Breast epithelium (tissue), 3 donors: ENCODE results near the gene SGSM2.

Source experiments
- CTCF ChIP-seq, 3 donors: fragments of 450-650 bp; IDR thresholded peaks; one replicate each; pipeline ENCODE4 v1.5.1; 2016 to 2017; ENCODE audit warnings: antibody characterized with exemption in 3 of 3, mild to moderate bottlenecking in 3 of 3, moderate library complexity in 3 of 3
- POLR2A ChIP-seq: fragments of 450-650 bp; IDR thresholded peaks from one replicate; pipeline ENCODE4 v1.6.1; 2016; ENCODE audit warnings: antibody characterized with exemption, mild to moderate bottlenecking, moderate library complexity
- POLR2AphosphoS5 ChIP-seq, 3 donors: sonication (generic); formaldehyde crosslinking; IDR thresholded peaks; one replicate each; pipeline ENCODE4 v1.6.1; 2017; ENCODE audit warnings: antibody characterized with exemption in 3 of 3

GRCh38 chr17:2418572-2418971 lies 81.3 kb downstream of the SGSM2 start:
- TF ChIP-seq POLR2A = no peak
- TF ChIP-seq CTCF (IDR thresholded peaks at IDR 0.05) = no peak
- no peak for TF ChIP-seq POLR2AphosphoS5 (IDR thresholded peaks at IDR 0.05)
